IPS-18a (cell line): ENCODE results near the gene PATJ.
"Not testable (repeated sequence)": the region's sequence is repeated elsewhere in the genome, so short reads cannot be mapped to it uniquely, and the experiment has no call there.

ENCODE experiments used
- H3K27ac ChIP-seq: one replicate; pipeline ENCODE4 v1.5.1; 2013; ENCODE audit warnings: low read length
- H3K27me3 ChIP-seq: one replicate; pipeline ENCODE4 v1.6.1; 2013; ENCODE audit warnings: mild to moderate bottlenecking, low read length; ENCODE audit not compliant: control insufficient read depth, insufficient read depth
- H3K36me3 ChIP-seq: one replicate; pipeline ENCODE4 v1.6.1; 2013; ENCODE audit warnings: low read depth, low read length; ENCODE audit not compliant: control insufficient read depth
- H3K4me1 ChIP-seq: one replicate; pipeline ENCODE4 v1.6.1; 2013; ENCODE audit warnings: low read depth, low read length; ENCODE audit not compliant: control insufficient read depth
- H3K4me3 ChIP-seq: one replicate; pipeline ENCODE4 v1.5.1; 2013; ENCODE audit warnings: low read length
- H3K9ac ChIP-seq: one replicate; pipeline ENCODE4 v1.6.1; 2013; ENCODE audit warnings: mild to moderate bottlenecking, low read length, moderate library complexity
- H3K9me3 ChIP-seq: one replicate; pipeline ENCODE4 v1.6.1; 2013; ENCODE audit warnings: low read depth, low read length; ENCODE audit not compliant: control insufficient read depth

The PATJ gene

GRCh38 chr1:61730679-61731078 is 11.6 kb upstream of the PATJ start:
- not testable (repeated sequence) for H3K4me3 ChIP-seq, H3K4me1 ChIP-seq, H3K27me3 ChIP-seq, H3K9ac ChIP-seq, H3K36me3 ChIP-seq, H3K9me3 ChIP-seq, H3K27ac ChIP-seq

GRCh38 chr1:61732726-61733125 is 9.6 kb upstream of the PATJ start:
- Histone ChIP-seq H3K27ac (no peak overlapping the region), H3K36me3 (no peaks in the 10 kb centered on the region), H3K4me1 (no peaks in the 10 kb centered on the region), H3K27me3 (no peaks in the 10 kb centered on the region), H3K4me3 (no peak overlapping the region), H3K9me3 (no peaks in the 10 kb centered on the region), H3K9ac (no peak overlapping the region)

DNA sequence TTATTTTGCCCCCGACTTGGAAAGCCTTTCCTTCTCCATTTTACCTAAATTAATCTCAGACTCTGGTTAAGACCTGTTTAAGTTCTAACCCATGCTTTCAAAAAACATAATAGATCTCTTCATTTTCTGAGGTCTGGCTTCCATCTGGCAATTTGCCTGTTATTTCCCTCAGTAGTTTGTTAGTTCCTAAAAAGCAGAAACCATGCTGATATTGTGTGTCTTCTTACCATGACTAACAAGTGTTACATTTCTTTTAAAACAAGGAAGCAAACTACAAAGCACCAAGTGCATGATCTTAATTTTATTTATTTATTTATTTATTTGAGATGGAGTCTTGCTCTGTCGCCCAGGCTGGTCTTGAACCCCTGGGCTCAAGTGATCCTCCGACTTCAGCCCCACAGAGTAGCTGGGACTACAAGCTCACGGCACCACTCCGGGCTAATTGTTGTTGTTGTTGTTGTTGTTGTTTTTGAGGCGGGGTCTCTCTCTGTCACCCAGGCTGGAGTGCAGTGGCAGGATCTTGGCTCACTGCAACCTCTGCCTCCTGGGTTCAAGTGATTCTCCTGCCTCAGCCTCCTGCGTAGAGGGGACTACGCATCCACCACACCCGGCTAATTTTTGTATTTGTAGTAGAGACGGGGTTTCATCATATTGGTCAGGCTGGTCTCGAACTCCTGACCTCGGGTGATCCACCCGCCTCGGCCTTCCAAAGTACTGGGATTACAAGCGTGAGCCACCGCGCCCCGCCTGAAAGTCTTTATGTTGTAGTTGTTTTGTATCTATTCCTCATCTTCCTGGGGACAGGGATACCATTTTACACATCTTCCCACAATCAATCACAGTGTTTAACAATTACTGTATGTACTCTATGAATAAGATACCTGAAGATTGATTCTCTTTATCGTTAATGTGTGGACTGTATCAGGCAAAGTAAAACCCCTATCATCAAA is 1.3 kb upstream of the PATJ start:
- H3K4me3 ChIP-seq = peak overlapping the region; percentile 84

GRCh38 chr1:61742620-61743430 is 545 bp downstream of the PATJ start:
- Histone ChIP-seq H3K9me3 (no peaks in the 10 kb centered on the region), H3K36me3 (no peaks in the 10 kb centered on the region), H3K9ac (peak overlapping the region; percentile 72), H3K27me3 (no peaks in the 10 kb centered on the region), H3K27ac (no peak overlapping the region), H3K4me1 (peaks cover 11% of the 10 kb centered on the region), H3K4me3 (peak overlapping the region; percentile 84)

More for the DNA sequence above, 1.3 kb upstream of the PATJ start:
- no peaks in the 10 kb centered on the region for H3K36me3 ChIP-seq
- H3K9me3 ChIP-seq = no peaks in the 10 kb centered on the region
- peak overlapping the region; percentile 72 for H3K9ac ChIP-seq
- no peaks in the 10 kb centered on the region for H3K4me1 ChIP-seq
- H3K27ac ChIP-seq = no peak overlapping the region
- no peaks in the 10 kb centered on the region for H3K27me3 ChIP-seq

DNA sequence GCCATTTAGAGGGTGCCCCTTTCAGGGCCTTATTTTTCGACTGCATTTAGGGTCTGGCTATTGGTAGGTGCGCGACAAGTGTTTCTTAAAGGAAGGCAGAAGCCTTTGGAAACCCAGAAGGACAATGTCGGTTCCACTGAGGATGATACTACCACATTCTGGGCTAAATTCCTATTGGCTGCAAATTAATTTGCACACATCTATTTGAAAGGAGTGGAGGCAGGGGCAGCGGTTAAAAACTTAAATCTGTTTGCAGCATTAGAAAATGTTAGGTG is 1.1 kb downstream of the PATJ start:
- Histone ChIP-seq H3K9me3 (no peaks in the 10 kb centered on the region), H3K9ac (peak overlapping the region; percentile 72), H3K4me1 (peaks cover 11% of the 10 kb centered on the region), H3K27ac (no peak overlapping the region), H3K4me3 (peak overlapping the region; percentile 84), H3K27me3 (no peaks in the 10 kb centered on the region), H3K36me3 (no peaks in the 10 kb centered on the region)

GRCh38 chr1:61743716-61744580 is 1.7 kb downstream of the PATJ start:
- Histone ChIP-seq H3K9ac (no peak overlapping the region), H3K4me1 (peaks cover 11% of the 10 kb centered on the region), H3K36me3 (no peaks in the 10 kb centered on the region), H3K9me3 (no peaks in the 10 kb centered on the region), H3K27ac (no peak overlapping the region), H3K4me3 (peak overlapping the region; percentile 84), H3K27me3 (no peaks in the 10 kb centered on the region)

- H3K4me1 ChIP-seq = peaks cover 11% of the 10 kb centered on the region
- no peaks in the 10 kb centered on the region for H3K27me3 ChIP-seq
- H3K9me3 ChIP-seq = no peaks in the 10 kb centered on the region
- no peak overlapping the region for H3K27ac ChIP-seq
- H3K4me3 ChIP-seq = no peak overlapping the region
- H3K9ac ChIP-seq = no peak overlapping the region
- H3K36me3 ChIP-seq = no peaks in the 10 kb centered on the region
Measured at GRCh38 chr1:61746813-61747212, 4.5 kb downstream of the PATJ start.

GRCh38 chr1:61748566-61748965 is 6.3 kb downstream of the PATJ start:
- Histone ChIP-seq H3K4me1 (peaks cover 11% of the 10 kb centered on the region), H3K27me3 (no peaks in the 10 kb centered on the region), H3K36me3 (no peaks in the 10 kb centered on the region), H3K27ac (no peak overlapping the region), H3K4me3 (no peak overlapping the region), H3K9me3 (no peaks in the 10 kb centered on the region), H3K9ac (no peak overlapping the region)

DNA sequence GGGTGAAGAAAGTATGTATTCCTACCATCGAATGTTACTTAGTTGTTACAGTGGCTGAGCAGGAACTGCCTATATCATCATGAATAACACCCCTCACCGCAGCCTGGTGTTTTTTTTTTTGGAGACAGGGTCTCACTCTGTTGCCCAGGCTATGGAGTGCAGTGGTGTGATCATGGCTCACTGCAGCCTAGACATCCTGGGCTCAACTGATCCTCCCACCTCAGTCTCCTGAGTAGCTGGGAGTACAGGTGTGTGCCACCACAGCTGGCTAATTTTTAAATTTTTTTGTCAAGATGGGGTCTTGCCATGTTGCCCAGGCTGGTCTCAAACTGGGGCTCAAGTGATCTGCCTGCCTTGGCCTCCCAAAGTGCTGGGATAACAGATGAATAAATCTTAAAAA is 7.3 kb downstream of the PATJ start:
- Histone ChIP-seq H3K9me3 (no peaks in the 10 kb centered on the region), H3K27ac (no peak overlapping the region), H3K9ac (no peak overlapping the region), H3K4me3 (no peak overlapping the region), H3K4me1 (peaks cover 11% of the 10 kb centered on the region), H3K36me3 (no peaks in the 10 kb centered on the region), H3K27me3 (no peaks in the 10 kb centered on the region)

- no peaks in the 10 kb centered on the region for H3K36me3 ChIP-seq
- H3K9me3 ChIP-seq = no peaks in the 10 kb centered on the region
- H3K9ac ChIP-seq = no peak overlapping the region
- no peak overlapping the region for H3K27ac ChIP-seq
- H3K4me3 ChIP-seq = no peak overlapping the region
- no peaks in the 10 kb centered on the region for H3K27me3 ChIP-seq
- H3K4me1 ChIP-seq = no peaks in the 10 kb centered on the region
Measured at GRCh38 chr1:61752921-61753389, 10.7 kb downstream of the PATJ start.

DNA sequence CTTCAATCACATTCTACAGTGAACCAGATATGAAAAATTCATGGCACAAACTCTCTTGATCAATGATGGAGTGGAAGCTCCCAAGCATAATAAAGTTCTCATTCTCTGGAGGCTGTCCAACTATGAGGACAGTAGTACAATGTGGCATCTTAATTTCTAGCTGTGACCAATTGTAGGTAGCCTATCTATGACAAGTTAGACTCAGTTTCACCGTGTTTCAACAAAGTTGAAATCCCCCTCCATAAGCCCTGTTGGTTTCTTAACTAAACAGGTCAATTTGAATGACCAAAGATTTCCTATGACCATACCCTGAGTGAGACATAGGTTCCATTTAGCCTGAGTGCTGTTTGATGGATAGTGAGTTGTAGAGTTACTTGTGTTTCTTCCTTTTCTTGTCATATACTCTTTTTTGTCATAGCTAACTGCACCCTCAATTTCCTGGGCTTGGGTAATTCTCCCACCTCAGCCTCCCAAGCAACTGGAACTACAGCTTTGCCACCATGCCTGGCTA is 11.8 kb downstream of the PATJ start:
- H3K4me1 ChIP-seq = no peaks in the 10 kb centered on the region
- no peaks in the 10 kb centered on the region for H3K36me3 ChIP-seq
- no peak overlapping the region for H3K9ac ChIP-seq
- H3K9me3 ChIP-seq = no peaks in the 10 kb centered on the region
- H3K27me3 ChIP-seq = no peaks in the 10 kb centered on the region
- no peak overlapping the region for H3K27ac ChIP-seq
- no peak overlapping the region for H3K4me3 ChIP-seq
